GM19238 (cell line): Measurements from ENCODE around the gene IGF2R.
"Not testable (repeated sequence)": the region's sequence is repeated elsewhere in the genome, so short reads cannot be mapped to it uniquely, and the experiment has no call there.

Experiments
- DNase-seq: peaks from one replicate; pipeline ENCODE4 v3.0.0; 2011; ENCODE audit warnings: low spot score; ENCODE audit not compliant: insufficient read length

The IGF2R gene

DNA sequence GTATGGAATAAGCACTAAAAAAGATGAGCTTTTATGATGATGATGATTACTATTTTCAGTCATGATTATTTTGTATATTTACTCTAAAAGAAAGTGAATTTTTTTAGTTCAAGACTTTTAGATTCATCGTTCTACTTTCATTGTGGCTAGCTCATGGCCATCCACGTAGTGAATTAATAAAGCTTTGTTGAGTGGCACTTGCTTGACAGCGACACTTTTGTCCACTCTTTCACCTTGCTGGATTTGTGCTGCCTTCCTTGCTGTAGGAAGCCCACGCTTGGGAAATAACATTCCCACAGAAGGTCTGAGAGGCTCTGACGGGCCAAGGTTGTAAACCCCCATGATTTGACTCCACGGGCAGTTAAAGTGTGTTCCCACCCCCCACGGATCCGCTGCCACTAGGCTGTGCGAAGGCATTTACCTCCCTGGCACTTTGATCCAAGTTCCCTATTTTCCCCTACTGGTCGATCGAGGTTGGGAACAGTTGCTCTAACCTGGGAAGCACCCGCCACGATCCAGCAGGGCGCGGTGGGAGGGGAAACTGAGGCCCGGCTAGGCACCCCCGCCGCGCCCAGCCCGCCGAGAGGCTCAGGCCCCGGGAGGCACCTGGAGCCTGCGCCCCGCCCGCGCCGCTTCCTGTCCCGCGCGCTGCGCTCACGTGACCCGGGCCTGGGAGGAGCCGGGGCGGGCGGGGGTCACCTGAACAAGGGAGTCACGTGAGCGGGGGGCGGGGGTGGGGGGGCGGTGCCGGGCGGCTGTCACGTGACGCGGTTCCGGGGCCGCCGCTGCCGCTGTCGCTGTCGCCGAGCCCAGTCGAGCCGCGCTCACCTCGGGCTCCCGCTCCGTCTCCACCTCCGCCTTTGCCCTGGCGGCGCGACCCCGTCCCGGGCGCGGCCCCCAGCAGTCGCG, at the start of gene IGF2R:
Gene IGF2R (plus strand): TSS at position 788 of the 909 bp plus-strand sequence. CDS start 165 bp downstream, outside the sequence.
- peak; percentile 97 for DNase-seq

DNA sequence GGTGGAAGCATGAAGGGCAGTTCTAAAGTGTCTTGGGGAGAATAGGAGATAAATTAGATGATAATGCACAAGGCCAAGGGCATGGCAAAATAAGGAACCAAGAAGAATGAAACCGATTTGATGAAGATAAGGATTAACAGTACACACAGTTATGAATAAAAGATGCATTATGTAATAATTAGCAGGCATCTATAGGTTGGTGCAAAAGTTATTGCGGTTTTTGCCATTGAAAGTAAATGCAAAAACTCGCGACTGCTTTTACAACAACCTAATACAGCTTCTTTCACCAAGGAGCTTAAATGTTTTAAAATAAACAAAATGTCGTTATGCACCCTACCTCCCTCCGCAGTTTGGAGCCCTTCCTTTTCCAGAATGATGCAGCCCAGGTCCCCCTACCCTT, 49.1 kb upstream of the IGF2R start:
- DNase-seq: no peak

DNA sequence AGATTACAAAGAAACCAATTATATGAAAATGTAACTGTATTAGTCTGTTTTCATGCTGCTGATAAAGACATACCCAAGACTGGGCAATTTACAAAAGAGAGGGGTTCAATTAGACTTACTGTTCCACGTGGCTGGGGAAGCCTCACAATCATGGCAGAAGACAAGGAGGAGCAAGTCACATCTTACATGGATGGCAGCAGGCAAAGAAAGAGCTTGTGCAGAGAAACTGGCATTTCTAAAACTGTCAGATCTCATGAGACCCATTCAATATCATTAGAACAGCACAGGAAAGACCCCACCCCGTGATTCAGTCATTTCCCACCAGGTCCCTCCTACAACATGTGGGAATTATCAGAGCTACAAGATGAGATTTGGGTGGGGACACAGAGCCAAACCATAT, 44.7 kb upstream of the IGF2R start:
- DNase-seq: not testable (repeated sequence)

DNA sequence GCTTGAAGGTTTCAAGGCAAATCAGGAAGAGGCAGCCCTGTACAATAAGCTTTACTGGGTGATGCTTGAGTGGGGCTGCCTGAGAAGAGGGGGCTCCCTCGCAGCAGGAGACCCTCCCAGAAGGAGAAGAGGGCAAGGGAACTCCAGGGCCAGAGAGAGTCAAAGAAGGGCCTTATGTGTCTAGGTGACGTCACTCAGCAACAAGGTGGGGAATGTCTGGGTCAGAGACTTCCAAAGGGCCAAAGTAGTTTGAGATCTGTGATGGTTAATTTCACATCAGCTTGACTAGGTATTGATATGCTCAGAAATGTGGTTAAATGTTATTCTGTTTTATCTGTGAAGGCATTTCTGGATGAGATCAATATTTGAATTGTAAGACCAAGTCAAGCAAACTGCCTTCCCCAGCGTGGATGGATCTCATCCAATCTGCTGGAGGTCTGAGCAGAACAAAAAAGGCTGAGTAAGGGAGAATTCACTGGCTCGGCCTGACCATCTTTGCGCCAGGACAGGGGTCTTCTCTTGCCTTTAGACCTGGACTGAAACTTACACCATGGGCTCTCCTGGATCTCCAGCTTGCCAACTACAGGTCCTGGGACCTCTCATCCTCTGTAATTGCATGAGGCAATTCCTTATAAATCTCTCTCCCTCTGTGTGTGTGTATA, 42.2 kb upstream of the IGF2R start:
- no peak for DNase-seq

DNA sequence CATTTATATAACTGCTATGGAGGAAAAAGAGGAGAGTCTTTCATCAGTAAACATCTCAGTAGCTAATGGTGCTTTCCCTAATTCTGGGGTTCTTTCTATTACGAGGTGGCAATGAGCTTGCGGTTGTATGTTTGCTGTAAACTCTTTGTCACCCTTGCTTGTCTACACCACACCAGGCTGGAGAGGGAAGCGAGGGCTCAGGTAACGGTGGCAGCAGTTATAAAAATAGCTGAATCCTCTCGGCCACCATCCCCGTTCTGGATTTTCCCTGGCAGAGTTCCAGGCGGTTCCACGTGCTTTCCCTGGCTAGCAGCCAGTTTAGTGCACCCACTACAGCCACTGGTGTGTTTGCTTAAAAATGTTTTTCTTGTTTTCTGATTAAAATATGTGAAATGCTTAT, 39.1 kb upstream of the IGF2R start:
- no peak for DNase-seq

- no peak for DNase-seq
These were observed 37.8 kb upstream of the IGF2R start for GRCh38 chr6:159931112-159931511.

DNA sequence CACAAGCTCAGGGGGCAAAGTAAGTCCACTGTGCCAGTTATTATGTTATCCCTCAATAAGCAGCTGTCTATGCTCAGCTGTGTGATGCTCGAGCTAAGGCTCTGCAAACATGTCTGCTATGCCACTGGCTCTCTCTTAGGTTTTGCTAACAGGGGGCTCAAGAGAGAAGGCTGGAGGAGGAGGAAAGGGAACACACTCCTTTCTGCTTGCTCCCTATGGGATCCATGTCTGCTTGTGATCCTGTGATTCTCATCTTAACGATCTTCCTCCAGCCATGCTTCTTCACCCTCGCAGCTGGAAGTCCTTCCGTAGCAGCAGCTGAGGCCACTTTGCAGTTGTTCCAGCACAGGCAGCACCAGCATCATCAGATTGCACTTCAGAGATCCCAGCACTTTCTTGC, 37.0 kb upstream of the IGF2R start:
- no peak for DNase-seq

- no peak for DNase-seq
These were observed 35.8 kb upstream of the IGF2R start for GRCh38 chr6:159933077-159933476.

- no peak for DNase-seq
These were observed 34.7 kb upstream of the IGF2R start for GRCh38 chr6:159934181-159934580.

DNA sequence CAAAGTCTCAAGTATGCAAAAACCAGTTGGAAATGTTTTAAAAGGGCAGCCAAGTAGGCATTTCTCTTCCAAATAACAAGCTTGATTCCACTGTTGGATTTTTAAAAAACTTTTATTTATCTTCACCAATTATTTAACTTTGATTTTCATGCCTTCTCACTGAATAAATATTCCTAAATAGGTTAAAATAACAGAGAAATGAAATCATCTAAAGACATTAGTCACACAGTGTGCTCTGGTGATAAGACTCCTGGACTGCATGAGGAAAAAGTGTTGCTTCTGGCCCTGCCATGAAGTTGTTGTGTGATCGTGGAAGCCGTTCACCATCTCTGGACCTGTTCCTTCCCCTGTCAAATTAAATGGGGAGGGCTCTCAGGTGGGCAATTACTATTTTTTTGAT, 33.8 kb upstream of the IGF2R start:
- no peak for DNase-seq

- no peak for DNase-seq
These were observed 33.2 kb upstream of the IGF2R start for GRCh38 chr6:159935633-159936032.

- no peak for DNase-seq
These were observed 29.3 kb upstream of the IGF2R start for GRCh38 chr6:159939591-159940016.

DNA sequence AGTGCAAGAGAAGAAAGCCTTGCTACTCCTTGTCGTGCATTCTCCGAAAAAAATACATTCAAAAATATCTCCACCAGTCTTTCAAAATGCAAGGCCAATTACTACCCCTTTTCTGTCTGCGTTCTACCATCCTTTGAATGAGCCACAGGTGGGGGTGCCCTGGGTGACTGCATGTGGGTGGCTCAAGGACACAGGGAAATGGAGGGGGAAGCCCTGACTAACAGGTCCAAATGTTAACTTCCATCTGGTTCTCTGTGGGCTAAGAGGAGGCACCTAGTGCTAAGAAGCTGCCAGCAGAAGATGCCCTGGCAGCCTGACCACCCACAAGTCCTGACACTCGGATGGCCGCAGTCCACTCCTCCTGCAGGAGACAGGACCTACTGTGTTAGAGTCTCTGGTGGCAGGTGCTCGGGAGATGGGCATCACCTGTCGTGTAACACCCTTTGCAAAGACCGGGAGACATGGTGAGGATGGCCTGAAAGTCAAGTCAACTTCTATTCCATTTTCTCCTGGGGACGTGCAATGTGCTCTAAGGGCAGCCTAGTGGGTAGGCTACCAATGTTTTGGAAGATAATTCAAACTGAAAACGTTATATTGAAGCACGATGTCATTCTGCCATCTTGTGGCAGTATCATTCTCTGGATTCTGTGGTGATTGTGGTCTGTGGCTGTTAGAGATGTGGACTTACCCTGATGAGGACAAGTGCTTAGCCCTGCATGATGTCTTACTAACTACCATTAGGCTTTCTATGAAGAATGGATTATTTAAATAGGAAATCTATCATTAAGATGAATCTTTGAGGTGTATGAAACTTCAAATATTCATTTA, 27.4 kb upstream of the IGF2R start:
- DNase-seq: no peak

GRCh38 chr6:159943101-159943632, 25.7 kb upstream of the IGF2R start:
- DNase-seq: no peak

- no peak for DNase-seq
These were observed 24.8 kb upstream of the IGF2R start for GRCh38 chr6:159943968-159944598.

- DNase-seq: no peak
These were observed 23.0 kb upstream of the IGF2R start for GRCh38 chr6:159945801-159946392.

DNA sequence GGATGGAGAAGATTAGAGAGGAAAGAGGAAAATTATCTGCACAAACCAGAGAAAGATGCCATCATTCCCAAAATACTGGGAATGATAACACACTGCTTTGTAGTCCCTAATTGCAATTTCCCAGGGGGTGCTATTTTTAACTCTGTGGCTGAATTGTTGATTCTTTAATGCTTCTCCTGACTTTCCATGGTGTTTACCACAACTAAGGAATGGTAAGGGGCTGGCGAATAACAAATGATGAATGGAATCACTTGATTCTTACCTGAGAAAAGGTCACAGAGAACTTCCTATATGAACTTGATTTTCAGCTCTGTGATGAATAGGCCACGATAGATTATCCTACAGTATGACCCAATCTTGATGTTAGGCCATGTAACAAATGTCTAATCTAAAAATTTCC, 22.0 kb upstream of the IGF2R start:
- no peak for DNase-seq

DNA sequence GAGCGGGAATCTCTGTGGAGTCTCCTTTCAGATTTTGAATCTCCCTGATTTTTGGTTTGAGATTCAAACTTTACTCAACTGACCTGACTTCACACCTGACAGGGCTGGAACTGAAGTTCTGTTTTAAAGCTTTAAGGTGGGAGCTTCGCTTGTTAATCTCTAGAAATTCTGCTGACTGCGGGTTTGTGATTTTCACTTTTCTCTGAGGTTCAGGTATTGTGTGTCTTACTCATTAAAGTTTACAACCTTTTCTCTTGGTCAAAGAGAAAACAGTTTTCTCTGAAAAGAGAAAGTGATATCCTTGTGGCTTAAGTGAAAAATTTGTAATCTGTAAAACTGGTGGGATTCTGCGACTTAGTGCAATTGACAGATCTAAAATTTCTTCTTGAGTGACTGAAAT, 20.7 kb upstream of the IGF2R start:
- DNase-seq: no peak

DNA sequence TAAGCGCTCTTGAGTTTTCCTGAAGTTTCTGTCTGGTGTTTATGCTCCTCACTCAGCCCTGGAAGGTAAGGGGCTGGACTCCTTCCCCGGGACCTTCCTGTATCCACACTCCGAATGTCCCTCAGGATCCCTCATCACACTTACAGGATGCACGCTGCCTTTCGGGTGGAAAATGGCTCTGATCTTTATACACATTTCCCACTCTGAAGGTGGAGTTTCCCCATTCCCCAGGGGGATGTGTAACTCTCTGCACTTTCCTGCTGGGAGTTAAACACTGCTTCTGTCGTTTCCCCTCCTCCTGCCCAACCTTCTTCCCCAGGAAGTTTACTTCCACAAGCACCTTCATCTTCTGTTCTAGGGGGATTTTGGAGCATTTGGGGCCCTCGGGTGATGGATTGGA, 17.1 kb upstream of the IGF2R start:
- DNase-seq: no peak

DNA sequence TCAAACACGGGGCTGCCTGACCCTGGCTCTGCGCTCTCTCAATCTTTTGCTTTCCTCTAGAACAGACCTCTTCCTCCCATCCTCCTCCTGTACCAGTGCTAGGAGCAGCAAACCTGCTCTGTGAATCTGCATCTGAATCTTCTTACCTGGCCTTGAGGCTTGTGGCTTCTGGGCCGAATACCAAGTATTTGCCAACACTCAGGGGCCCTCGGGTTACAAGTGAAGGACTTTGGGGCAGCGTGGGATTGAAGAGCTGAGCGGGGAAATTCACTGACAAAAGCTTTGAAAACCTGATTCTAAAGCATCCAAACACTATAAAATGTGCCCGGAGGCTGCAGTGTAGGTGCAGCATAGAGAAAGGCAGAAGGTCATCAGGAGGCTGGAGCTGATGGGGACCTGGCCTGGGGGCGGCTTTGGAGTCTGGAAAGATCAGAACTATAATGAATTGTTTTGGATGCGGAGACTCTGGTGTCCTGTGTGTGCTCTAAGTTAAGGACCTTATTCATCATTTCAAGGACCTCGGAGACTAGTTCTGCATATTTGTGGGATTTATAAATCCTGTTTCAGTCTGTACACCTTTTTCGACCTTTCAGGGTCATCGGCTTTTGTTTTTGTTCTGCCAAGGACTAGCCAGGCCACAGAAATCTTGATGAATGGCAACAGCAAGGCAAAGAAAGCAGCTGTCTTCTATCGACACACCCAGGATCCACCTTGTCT, 16.4 kb upstream of the IGF2R start:
- no peak for DNase-seq
